H1 (cell line): ENCODE measurements around the gene AKR1C3. TPM values are rescaled to one million over a fixed set of nuclear protein-coding genes. Genes with fewer than 3 reads are reported as not detected.

Experiments used
- CTCF ChIA-PET: fragments of 300-600 bp; sonication (Branson Sonifier 250); formaldehyde crosslinking; loops from one replicate; lab custom pipeline; 2021; ENCODE audit not compliant: partially characterized antibody; lab: Charles Lee
- POLR2A ChIA-PET: fragments of 300-600 bp; sonication (Branson Sonifier 250); formaldehyde crosslinking; loops from one replicate; lab custom pipeline; 2021; ENCODE audit warnings: inconsistent platforms; ENCODE audit not compliant: partially characterized antibody; lab: Charles Lee
- DNase-seq, 2 experiments: peaks; one replicate each; pipeline versions ENCODE4 v3.0.0 to v3.0.0-alpha.2; 2010 to 2022; ENCODE audit warnings: low spot score in 2 of 2, low read depth in 1 of 2, mixed read lengths in 1 of 2
- FAIRE-seq: peaks from 2 replicates; lab custom pipeline; 2011; peaks lifted over from hg19 to GRCh38; lab: Jason Lieb, UNC
- H2AFZ ChIP-seq: 2 replicates; pipeline ENCODE4 v1.8.1; 2012; ENCODE audit warnings: low read length, inconsistent platforms
- H2AK5ac ChIP-seq: 2 replicates; pipeline ENCODE4 v1.6.1; 2013; ENCODE audit warnings: low read depth, low read length
- H2BK120ac ChIP-seq: replicated peaks from 2 replicates; pipeline ENCODE3; 2013; ENCODE audit warnings: low read depth, low read length, inconsistent platforms
- H2BK12ac ChIP-seq: 2 replicates; pipeline ENCODE4 v1.6.1; 2013; ENCODE audit warnings: low read depth, low read length
- H2BK15ac ChIP-seq: 2 replicates; pipeline ENCODE4 v1.6.1; 2013; ENCODE audit warnings: low read length
- H2BK20ac ChIP-seq: 2 replicates; pipeline ENCODE4 v1.6.1; 2013; ENCODE audit warnings: low read length
- H2BK5ac ChIP-seq: 2 replicates; pipeline ENCODE4 v1.6.1; 2013; ENCODE audit warnings: low read depth, low read length
- H3K14ac ChIP-seq: 2 replicates; pipeline ENCODE4 v1.6.1; 2013; ENCODE audit warnings: inconsistent platforms; ENCODE audit not compliant: insufficient read length
- H3K18ac ChIP-seq: 2 replicates; pipeline ENCODE4 v1.6.1; 2013; ENCODE audit warnings: low read length; ENCODE audit errors: extremely low read depth
- H3K23ac ChIP-seq: 2 replicates; pipeline ENCODE4 v1.6.1; 2013; ENCODE audit warnings: inconsistent platforms; ENCODE audit not compliant: insufficient read length
- H3K23me2 ChIP-seq: 2 replicates; pipeline ENCODE4 v1.6.1; 2013; ENCODE audit warnings: low read depth, low read length
- H3K27ac ChIP-seq: 2 replicates; pipeline ENCODE4 v1.6.1; 2011; ENCODE audit warnings: low read depth, low read length, inconsistent platforms
- H3K27me3 ChIP-seq, 4 experiments: replicated peaks in 1 of 4; 1 replicate in 1 of 4; 2 replicates in 3 of 4; pipeline versions ENCODE4 v1.6.1 to v1.8.1; 2011 to 2013; ENCODE audit warnings: low read length in 3 of 4, mild to moderate bottlenecking in 3 of 4, inconsistent platforms in 2 of 4, mixed read lengths in 2 of 4, moderate library complexity in 1 of 4; ENCODE audit not compliant: control insufficient read depth in 3 of 4, insufficient read depth in 3 of 4; ENCODE audit errors: extremely low read depth in 1 of 4
- H3K36me3 ChIP-seq, 4 experiments: 2 replicates each; pipeline versions ENCODE4 v1.6.1 to v1.8.1; 2011 to 2013; ENCODE audit warnings: mild to moderate bottlenecking in 4 of 4, low read length in 3 of 4, moderate library complexity in 2 of 4, control low read depth in 1 of 4, inconsistent platforms in 1 of 4; ENCODE audit not compliant: insufficient read depth in 4 of 4, control insufficient read depth in 2 of 4
- H3K4ac ChIP-seq: replicated peaks from 2 replicates; pipeline ENCODE3; 2013; ENCODE audit warnings: low read length, low read depth, mixed read lengths, inconsistent platforms; ENCODE audit not compliant: insufficient read length
- H3K4me1 ChIP-seq, 4 experiments: replicated peaks in 1 of 4; 1 replicate in 1 of 4; 2 replicates in 3 of 4; pipeline versions ENCODE4 v1.6.1 to v1.8.1; 2011 to 2013; ENCODE audit warnings: low read length in 3 of 4, inconsistent platforms in 2 of 4, mixed read lengths in 1 of 4; ENCODE audit not compliant: insufficient read depth in 4 of 4, control insufficient read depth in 3 of 4
- H3K4me2 ChIP-seq, 2 experiments: 2 replicates each; pipeline versions ENCODE4 v1.6.1 to v1.8.1; 2011 to 2013; ENCODE audit warnings: low read depth in 2 of 2, low read length in 2 of 2, control low read depth in 1 of 2, inconsistent platforms in 1 of 2, mild to moderate bottlenecking in 1 of 2; ENCODE audit not compliant: insufficient read depth in 1 of 2
- H3K4me3 ChIP-seq, 4 experiments: fragments of 200-600, 300-600 bp in 1 of 4; sonication (generic), shearing (Covaris generic), sonication (Bioruptor Twin) in 1 of 4; 2 replicates each; pipeline versions ENCODE4 v1.5.1 to v1.8.1; 2011 to 2016; ENCODE audit warnings: low read length in 4 of 4, low read depth in 3 of 4, control low read depth in 2 of 4, inconsistent platforms in 2 of 4, mild to moderate bottlenecking in 2 of 4, mixed read lengths in 1 of 4, moderate library complexity in 1 of 4; ENCODE audit not compliant: insufficient read depth in 2 of 4; ENCODE audit errors: extremely low read depth in 1 of 4
- H3K56ac ChIP-seq: replicated peaks from 2 replicates; pipeline ENCODE3; 2013; ENCODE audit warnings: low read depth, mild to moderate bottlenecking, mixed read lengths, low read length, inconsistent platforms; ENCODE audit not compliant: insufficient read length
- H3K79me1 ChIP-seq: 2 replicates; pipeline ENCODE4 v1.6.1; 2013; ENCODE audit warnings: low read depth, low read length, control low read depth
- H3K79me2 ChIP-seq, 2 experiments: 2 replicates each; pipeline versions ENCODE4 v1.6.1 to v1.8.1; 2012 to 2013; ENCODE audit warnings: low read length in 2 of 2, mild to moderate bottlenecking in 2 of 2, inconsistent platforms in 1 of 2; ENCODE audit not compliant: insufficient read depth in 2 of 2, control insufficient read depth in 1 of 2
- H3K9ac ChIP-seq, 4 experiments: replicated peaks in 1 of 4; 1 replicate in 1 of 4; 2 replicates in 3 of 4; pipeline versions ENCODE4 v1.6.1 to v1.8.1; 2011 to 2013; ENCODE audit warnings: low read depth in 3 of 4, low read length in 3 of 4, control low read depth in 2 of 4, mild to moderate bottlenecking in 2 of 4, moderate library complexity in 2 of 4, inconsistent platforms in 1 of 4; ENCODE audit errors: extremely low read depth in 1 of 4
- H3K9me3 ChIP-seq, 2 experiments: 2 replicates each; pipeline versions ENCODE4 v1.6.1 to v1.8.1; 2012 to 2013; ENCODE audit warnings: mild to moderate bottlenecking in 2 of 2, moderate library complexity in 2 of 2, control low read depth in 1 of 2, inconsistent platforms in 1 of 2, low read depth in 1 of 2, low read length in 1 of 2, mixed read lengths in 1 of 2; ENCODE audit not compliant: insufficient read depth in 2 of 2
- H4K20me1 ChIP-seq, 2 experiments: replicated peaks in 1 of 2; 2 replicates each; pipeline versions ENCODE3 to v1.8.1; 2011 to 2013; ENCODE audit warnings: inconsistent platforms in 2 of 2, low read length in 2 of 2, mild to moderate bottlenecking in 1 of 2; ENCODE audit not compliant: insufficient read depth in 2 of 2, control insufficient read depth in 1 of 2
- H4K5ac ChIP-seq: 2 replicates; pipeline ENCODE4 v1.6.1; 2013; ENCODE audit warnings: low read length, low read depth, mixed read lengths, inconsistent platforms; ENCODE audit not compliant: insufficient read length
- H4K8ac ChIP-seq: 2 replicates; pipeline ENCODE4 v1.8.0; 2013; ENCODE audit warnings: mild to moderate bottlenecking, moderate library complexity, low read length, inconsistent platforms; ENCODE audit not compliant: insufficient read depth; ENCODE audit errors: extremely low read depth
- H4K91ac ChIP-seq: replicated peaks from 2 replicates; pipeline ENCODE3; 2013; ENCODE audit warnings: low read length, mixed read lengths, inconsistent platforms; ENCODE audit not compliant: insufficient read length
- BACH1 ChIP-seq: IDR thresholded peaks from 2 replicates; pipeline ENCODE4 v1.6.1; 2012; ENCODE audit warnings: low read length, improper control_type of control experiment
- CREB1 ChIP-seq: IDR thresholded peaks from 2 replicates; pipeline ENCODE4 v1.6.1; 2012; ENCODE audit warnings: inconsistent platforms
- EGR1 ChIP-seq: IDR thresholded peaks from 2 replicates; pipeline ENCODE4 v1.6.1; 2011; ENCODE audit warnings: low read depth, low read length, borderline replicate concordance
- EP300 ChIP-seq, 2 experiments: IDR thresholded peaks; 1 replicate in 1 of 2; 2 replicates in 1 of 2; pipeline ENCODE4 v1.6.1; 2011 to 2012; ENCODE audit warnings: low read depth in 2 of 2, low read length in 2 of 2, mild to moderate bottlenecking in 2 of 2, borderline replicate concordance in 1 of 2, inconsistent platforms in 1 of 2, moderate library complexity in 1 of 2
- EZH2 ChIP-seq: fragments of 200-600 bp; sonication (generic); IDR thresholded peaks from 2 replicates; pipeline ENCODE4 v1.7.1; 2012; ENCODE audit warnings: low read depth, mild to moderate bottlenecking, moderate library complexity, low read length, inconsistent platforms; ENCODE audit not compliant: severe bottlenecking
- GTF2F1 ChIP-seq: IDR thresholded peaks from 2 replicates; pipeline ENCODE4 v1.6.1; 2012; ENCODE audit warnings: low read depth, low read length, improper control_type of control experiment, borderline replicate concordance
- JUND ChIP-seq: IDR thresholded peaks from 2 replicates; pipeline ENCODE4 v1.6.1; 2011; ENCODE audit warnings: mild to moderate bottlenecking, improper control_type of control experiment, low read length
- PHF8 ChIP-seq: fragments of 200-600 bp; sonication (generic); conservative IDR thresholded peaks from 2 replicates; pipeline ENCODE4 v1.7.1; 2012; ENCODE audit warnings: low read depth, mild to moderate bottlenecking, inconsistent platforms, low read length, moderate library complexity
- POU5F1 ChIP-seq: IDR thresholded peaks from 2 replicates; pipeline ENCODE4 v1.6.1; 2011; ENCODE audit warnings: low read depth, mild to moderate bottlenecking, low read length, moderate library complexity
- SP4 ChIP-seq: IDR thresholded peaks from 2 replicates; pipeline ENCODE4 v1.6.1; 2012; ENCODE audit warnings: low read length, inconsistent platforms
- SRF ChIP-seq: IDR thresholded peaks from 2 replicates; pipeline ENCODE4 v1.6.1; 2011; ENCODE audit warnings: mild to moderate bottlenecking, low read depth, low read length, moderate library complexity
- TBP ChIP-seq: IDR thresholded peaks from 2 replicates; pipeline ENCODE4 v1.6.1; 2011; ENCODE audit warnings: low read depth, low read length, improper control_type of control experiment
- WGBS, 2 experiments: shearing (Covaris generic) in 1 of 2; methylation state at CpG; one replicate each; pipeline versions ENCODE4 v1.1.6 to v1.1.7; 2013 to 2015; ENCODE audit warnings: low lambda C conversion rate in 2 of 2, mixed read lengths in 2 of 2, inconsistent platforms in 1 of 2, low coverage in 1 of 2, missing lambda C conversion rate in 1 of 2; ENCODE audit not compliant: insufficient replicate concordance in 2 of 2, insufficient coverage in 1 of 2, insufficient read length in 1 of 2; ENCODE audit errors: extremely low coverage in 1 of 2, missing lambda C conversion rate in 1 of 2; 5-methylcytosine and 5-hydroxymethylcytosine counted together
- polyA plus RNA-seq, 7 experiments: library from polyadenylated mRNA; depleted of rRNA in 3 of 7; stranded (reverse) in 5 of 7; unstranded in 2 of 7; fragments of >200 nt in 5 of 7; fragments of 200-250 nt in 2 of 7; gene quantifications; 1 replicate in 5 of 7; 2 replicates in 1 of 7; 4 replicates in 1 of 7; pipeline versions ENCODE4 v1.2.1 to v1.2.3, GENCODE V29; 2011 to 2013; ENCODE audit warnings: missing spikeins in 2 of 7, mixed read lengths in 2 of 7
- total RNA-seq: library from RNA; stranded (reverse); fragmentation: NEBNext Ultra II Directional; extraction: Animal tissue kit (Norgen Biotek cat#: 25700); gene quantifications from 2 replicates; pipeline ENCODE4 v1.2.1, GENCODE V29; 2021
- TF ChIP-seq, protein P1 (sequence below): IDR thresholded peaks from 2 replicates; pipeline ENCODE4 v1.6.1; 2011; ENCODE audit warnings: low read length, improper control_type of control experiment

Gene AKR1C3
- total and polyA plus RNA-seq, 2 of the 8 experiments (the other 6 are each of a cell fraction or from before 2014, with no cell fraction given): 4.6 to 6.9 TPM

DNA sequence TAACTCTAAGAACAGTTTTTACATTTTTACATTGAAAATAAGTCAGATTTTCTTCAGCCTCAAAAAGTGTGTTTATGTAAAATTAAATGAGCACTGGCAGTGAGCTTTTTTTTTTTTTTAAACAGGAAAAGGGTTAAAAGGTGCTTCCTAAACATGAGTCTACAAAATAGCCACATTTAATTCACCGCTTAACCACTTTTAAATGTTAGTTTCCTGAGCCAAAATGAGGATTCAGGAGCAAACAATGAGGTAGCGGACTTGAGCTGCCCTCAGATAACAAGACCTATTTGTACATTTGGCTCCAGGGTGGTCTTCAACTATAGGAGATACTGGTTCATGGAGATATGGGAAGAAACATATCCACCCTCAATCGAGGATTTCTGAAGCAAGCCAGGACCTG lies 22.8 kb downstream of the AKR1C3 start:
- Histone ChIP-seq H3K36me3 (no peaks in the 10 kb centered on the region), H4K20me1 (no peaks in the 10 kb centered on the region), H2BK12ac (no peak overlapping the region), H3K9me3 (peaks cover 22 to 28% of the 10 kb centered on the region in 2 experiments; a peak in 3 of 4 replicates), H4K5ac (no peak overlapping the region), H2BK120ac (no peak overlapping the region), H2AFZ (no peak overlapping the region), H3K14ac (no peak overlapping the region), H3K79me2 (no peaks in the 10 kb centered on the region), H3K4ac (no peak overlapping the region), H2AK5ac (no peak overlapping the region), H3K23me2 (no peaks in the 10 kb centered on the region), H2BK15ac (no peak overlapping the region), H2BK20ac (no peak overlapping the region), H4K8ac (no peak overlapping the region), H3K79me1 (no peaks in the 10 kb centered on the region), H3K18ac (no peak overlapping the region), H3K4me2 (no peak overlapping the region), H2BK5ac (no peak overlapping the region), H3K4me1 (no peaks in the 10 kb centered on the region), H4K91ac (no peak overlapping the region), H3K4me3 (no peak overlapping the region), H3K56ac (no peak overlapping the region), H3K9ac (no peak overlapping the region), H3K27ac (no peak overlapping the region), H3K23ac (no peak overlapping the region), H3K27me3 (no peaks in the 10 kb centered on the region)
- CTCF ChIA-PET: no interaction called here
- 89% methylated on average over 3 of the region's 3 CpGs; no CpG with 5 or more reads in 1 of the 2 experiments for WGBS, 2 experiments
- FAIRE-seq (no peak), DNase-seq (no peak)
- TF ChIP-seq SRF: no peak
- TF ChIP-seq EGR1: no peak
- TF ChIP-seq, protein P1, sequence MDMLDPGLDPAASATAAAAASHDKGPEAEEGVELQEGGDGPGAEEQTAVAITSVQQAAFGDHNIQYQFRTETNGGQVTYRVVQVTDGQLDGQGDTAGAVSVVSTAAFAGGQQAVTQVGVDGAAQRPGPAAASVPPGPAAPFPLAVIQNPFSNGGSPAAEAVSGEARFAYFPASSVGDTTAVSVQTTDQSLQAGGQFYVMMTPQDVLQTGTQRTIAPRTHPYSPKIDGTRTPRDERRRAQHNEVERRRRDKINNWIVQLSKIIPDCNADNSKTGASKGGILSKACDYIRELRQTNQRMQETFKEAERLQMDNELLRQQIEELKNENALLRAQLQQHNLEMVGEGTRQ: no peak
- TF ChIP-seq SP4: no peak
- TF ChIP-seq CREB1: no peak
- TF ChIP-seq EZH2: no peak
- TF ChIP-seq TBP: no peak
- TF ChIP-seq BACH1: no peak
- no peak for TF ChIP-seq JUND
- no peak for TF ChIP-seq GTF2F1
- no peak for TF ChIP-seq PHF8
- TF ChIP-seq EP300 (IDR thresholded peaks at IDR 0.05; ENCODE audit: borderline replicate concordance in 1 of 2, low read depth in 2 of 2, low read length in 2 of 2): no peak
- TF ChIP-seq POU5F1: no peak
- POLR2A ChIA-PET: no interaction called here
